A673 (cell line): ENCODE results near the gene NRAP. TPM values are rescaled to one million over a fixed set of nuclear protein-coding genes. Genes with fewer than 3 reads are reported as not detected.
A peak's percentile ranks its signal among the peaks of the same experiment; 100 is the strongest.

Source experiments
- BruUV-seq: library from RNA; stranded (reverse); fragments of 400-500 nt; replicated peaks from 2 replicates; lab custom pipeline; 2021; lab: Mats Ljungman, UMichigan
- CTCF ChIA-PET: fragments of 300-600 bp; sonication (Branson Sonifier 250); formaldehyde crosslinking; loops from one replicate; lab custom pipeline; 2022; ENCODE audit warnings: antibody characterized with exemption; lab: Charles Lee
- POLR2A ChIA-PET: fragments of 300-600 bp; sonication (Branson Sonifier 250); formaldehyde crosslinking; loops from one replicate; lab custom pipeline; 2022; ENCODE audit warnings: antibody characterized with exemption; ENCODE audit not compliant: low non-redundant PET; lab: Charles Lee
- DNase-seq: peaks from one replicate; pipeline ENCODE4 v3.0.0-alpha.2; 2015; ENCODE audit warnings: low spot score
- H3K27ac ChIP-seq: fragments of 200-600 bp; sonication (generic); 2 replicates; pipeline ENCODE4 v1.5.1; 2016; ENCODE audit warnings: mixed run types, low read depth, mild to moderate bottlenecking, mixed read lengths, antibody characterized with exemption, low read length; ENCODE audit not compliant: poor library complexity, severe bottlenecking
- H3K27me3 ChIP-seq: fragments of 200-600 bp; sonication (generic); replicated peaks from 2 replicates; pipeline ENCODE4 v1.6.1; 2017; ENCODE audit warnings: mixed run types, low read depth, mild to moderate bottlenecking, mixed read lengths, antibody characterized with exemption, low read length; ENCODE audit not compliant: insufficient read depth, poor library complexity
- H3K36me3 ChIP-seq: fragments of 200-600 bp; sonication (generic); 2 replicates; pipeline ENCODE4 v1.6.1; 2016; ENCODE audit warnings: mixed run types, mild to moderate bottlenecking, mixed read lengths, antibody characterized with exemption, low read length; ENCODE audit not compliant: insufficient read depth, poor library complexity, severe bottlenecking
- H3K4me1 ChIP-seq: fragments of 200-600 bp; sonication (generic); 2 replicates; pipeline ENCODE4 v1.6.1; 2017; ENCODE audit warnings: mixed run types, mild to moderate bottlenecking, mixed read lengths, antibody characterized with exemption, low read length; ENCODE audit not compliant: insufficient read depth, poor library complexity, severe bottlenecking
- H3K4me3 ChIP-seq: fragments of 200-600 bp; sonication (generic); 2 replicates; pipeline ENCODE4 v1.5.1; 2016; ENCODE audit warnings: low read depth, mixed run types, mild to moderate bottlenecking, mixed read lengths, low read length; ENCODE audit not compliant: poor library complexity, severe bottlenecking
- H3K9me3 ChIP-seq: fragments of 200-600 bp; sonication (generic); 2 replicates; pipeline ENCODE4 v1.6.1; 2016; ENCODE audit warnings: mixed run types, low read depth, mild to moderate bottlenecking, mixed read lengths, antibody characterized with exemption, low read length; ENCODE audit not compliant: poor library complexity, severe bottlenecking
- CTCF ChIP-seq: fragments of 300-800, 200-600 bp; sonication (generic); conservative IDR thresholded peaks from 2 replicates; pipeline ENCODE4 v1.5.1; 2017; ENCODE audit warnings: low read depth, mild to moderate bottlenecking, antibody characterized with exemption, low read length, moderate library complexity, mixed read lengths
- EZH2 ChIP-seq: fragments of 200-600 bp; sonication (generic); IDR thresholded peaks from 2 replicates; pipeline ENCODE4 v1.6.1; 2017; ENCODE audit warnings: borderline replicate concordance, low read depth, mild to moderate bottlenecking, mixed read lengths, antibody characterized with exemption, low read length; ENCODE audit not compliant: poor library complexity, severe bottlenecking
- intact Hi-C: fragments of 100-400 bp; cut with micrococcal nuclease; formaldehyde crosslinking; loops from one replicate; pipeline ENCODE4 v1.10.0; 2022; ENCODE audit not compliant: unreplicated experiment
- total RNA-seq: library from RNA; stranded (reverse); gene quantifications from 2 replicates; pipeline ENCODE4 v1.2.3, GENCODE V29; 2021

NRAP gene
- total RNA-seq, 1 experiment from 2014 or later: 0.34 TPM

- H3K27me3 ChIP-seq: no peaks in the 10 kb centered on the region
- H3K36me3 ChIP-seq: no peaks in the 10 kb centered on the region
- H3K4me1 ChIP-seq: peaks cover 12% of the 10 kb centered on the region
- H3K4me3 ChIP-seq: no peak overlapping the region
- H3K27ac ChIP-seq: no peak overlapping the region
- intact Hi-C loops: no loop called here
- ChIA-PET CTCF (no interaction called here), POLR2A (no interaction called here)
- H3K9me3 ChIP-seq: no peaks in the 10 kb centered on the region
- no peak for TF ChIP-seq CTCF
- TF ChIP-seq EZH2: no peak
- DNase-seq: no peak
- no TSS peak for BruUV-seq
These were observed 12.8 kb downstream of the NRAP start for GRCh38 chr10:113651021-113651420.

- Histone ChIP-seq H3K4me1 (peaks cover 12% of the 10 kb centered on the region), H3K9me3 (no peaks in the 10 kb centered on the region), H3K27ac (no peak overlapping the region), H3K27me3 (no peaks in the 10 kb centered on the region), H3K4me3 (no peak overlapping the region), H3K36me3 (no peaks in the 10 kb centered on the region)
- no peak for DNase-seq
- TF ChIP-seq CTCF (no peak), EZH2 (no peak)
- intact Hi-C loops: no loop called here
- no TSS peak for BruUV-seq
- CTCF ChIA-PET: no interaction called here
- POLR2A ChIA-PET: interaction anchor here (0.5 kb wide), 1 partner anchor 401 kb away, joined by 4 read pairs; no protein-coding TSS in a partner anchor
These were observed 13.7 kb downstream of the NRAP start for GRCh38 chr10:113650172-113650571.

- CTCF ChIA-PET: no interaction called here
- BruUV-seq: no TSS peak
- Histone ChIP-seq H3K27me3 (no peaks in the 10 kb centered on the region), H3K9me3 (no peaks in the 10 kb centered on the region), H3K4me1 (peaks cover 12% of the 10 kb centered on the region), H3K27ac (no peak overlapping the region), H3K36me3 (no peaks in the 10 kb centered on the region), H3K4me3 (no peak overlapping the region)
- TF ChIP-seq CTCF: no peak
- TF ChIP-seq EZH2: no peak
- peak; percentile 17 for DNase-seq
- intact Hi-C loops: no loop called here
- POLR2A ChIA-PET: no interaction called here
These were observed 15.4 kb downstream of the NRAP start for GRCh38 chr10:113648478-113648877.
